GM15510 (cell line): Measurements from ENCODE around the gene ITPK1.

Source experiments
- POLR2A ChIP-seq: IDR thresholded peaks from 3 replicates; pipeline ENCODE4 v1.6.1; 2011; ENCODE audit warnings: borderline replicate concordance; ENCODE audit not compliant: insufficient read length; ENCODE audit errors: extremely low read depth

Gene ITPK1

GRCh38 chr14:93003945-93004698, 111.6 kb downstream of the ITPK1 start:
- no peak for TF ChIP-seq POLR2A

GRCh38 chr14:93002851-93003298, 112.8 kb downstream of the ITPK1 start:
- no peak for TF ChIP-seq POLR2A

GRCh38 chr14:93002049-93002448, 113.7 kb downstream of the ITPK1 start:
- no peak for TF ChIP-seq POLR2A

GRCh38 chr14:92998946-92999345, 116.8 kb downstream of the ITPK1 start:
- no peak for TF ChIP-seq POLR2A

GRCh38 chr14:92997343-92998061, 118.2 kb downstream of the ITPK1 start:
- no peak for TF ChIP-seq POLR2A

GRCh38 chr14:92995620-92996019, 120.1 kb downstream of the ITPK1 start:
- TF ChIP-seq POLR2A, result no peak

- no peak for TF ChIP-seq POLR2A
Measured at GRCh38 chr14:92994942-92995341, 120.8 kb downstream of the ITPK1 start.

GRCh38 chr14:92994131-92994676, 121.5 kb downstream of the ITPK1 start:
- TF ChIP-seq POLR2A, result no peak

GRCh38 chr14:92993302-92993701, 122.4 kb downstream of the ITPK1 start:
- no peak for TF ChIP-seq POLR2A

GRCh38 chr14:92991536-92991935, 124.2 kb downstream of the ITPK1 start:
- TF ChIP-seq POLR2A, result no peak

- TF ChIP-seq POLR2A, result no peak
Measured at GRCh38 chr14:92990456-92991430, 125.0 kb downstream of the ITPK1 start.

- TF ChIP-seq POLR2A, result no peak
Measured at GRCh38 chr14:92988786-92989755, 126.7 kb downstream of the ITPK1 start.

GRCh38 chr14:92987713-92988510, 127.8 kb downstream of the ITPK1 start:
- no peak for TF ChIP-seq POLR2A
